Measurements from ENCODE around the gene TES.

Gene TES

DNA sequence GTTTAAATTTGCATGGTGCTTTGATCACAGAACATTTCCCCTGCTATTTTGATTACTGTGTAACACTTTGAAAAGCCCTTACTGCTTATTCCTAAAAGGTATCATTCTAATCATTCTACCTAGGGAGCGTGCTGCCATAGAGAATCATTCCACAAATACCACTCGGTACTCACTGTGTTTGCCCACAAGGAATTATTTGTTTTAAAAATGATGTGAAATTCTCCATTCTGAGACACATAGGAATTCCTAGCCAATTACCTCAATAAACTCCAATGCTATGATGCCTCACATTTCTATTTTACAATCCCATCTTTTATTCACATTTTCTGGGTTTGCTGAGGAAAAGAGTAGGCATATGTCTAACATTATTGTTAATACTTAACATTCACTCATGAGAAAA lies 16.2 kb upstream of the TES start:
- peak; percentile 87 for DNase-seq

DNA sequence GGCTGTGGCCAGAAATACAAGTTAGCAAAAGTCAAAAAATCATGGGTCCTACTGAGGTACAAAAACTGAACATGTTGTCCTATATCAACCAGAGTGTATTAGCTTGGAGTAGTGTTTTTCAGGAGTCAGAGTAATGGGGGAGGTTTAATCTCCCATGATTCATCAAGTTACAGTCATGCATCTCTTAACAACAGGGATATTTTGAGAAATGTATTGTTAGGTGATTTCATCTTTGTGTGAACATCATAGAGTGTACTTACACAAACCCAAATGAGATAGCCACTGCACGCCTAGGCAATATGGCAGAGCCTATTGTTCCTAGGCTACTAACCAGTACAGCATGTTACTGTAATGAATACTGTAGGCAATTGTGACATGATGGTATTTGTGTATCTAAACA lies 14.9 kb upstream of the TES start:
- peak; percentile 74 for DNase-seq

DNA sequence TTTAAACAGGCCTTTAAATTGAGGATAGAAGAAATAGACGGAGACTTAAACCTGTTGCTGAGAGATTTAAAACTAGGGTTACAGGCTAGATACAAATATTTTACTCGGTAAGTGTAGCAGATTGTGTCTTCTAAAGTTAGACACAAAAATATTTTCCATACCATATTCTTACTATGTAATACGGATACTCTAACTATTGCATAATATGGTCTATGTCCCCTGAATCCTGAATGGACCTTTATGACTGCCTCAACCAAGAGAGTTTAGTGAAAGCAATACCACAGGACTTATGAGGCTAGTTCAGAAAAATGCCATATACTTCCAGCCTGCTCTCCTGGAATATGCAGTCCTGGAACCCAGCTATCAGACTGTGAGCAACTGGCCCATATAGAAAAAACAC lies 13.4 kb upstream of the TES start:
- no peak for DNase-seq

DNA sequence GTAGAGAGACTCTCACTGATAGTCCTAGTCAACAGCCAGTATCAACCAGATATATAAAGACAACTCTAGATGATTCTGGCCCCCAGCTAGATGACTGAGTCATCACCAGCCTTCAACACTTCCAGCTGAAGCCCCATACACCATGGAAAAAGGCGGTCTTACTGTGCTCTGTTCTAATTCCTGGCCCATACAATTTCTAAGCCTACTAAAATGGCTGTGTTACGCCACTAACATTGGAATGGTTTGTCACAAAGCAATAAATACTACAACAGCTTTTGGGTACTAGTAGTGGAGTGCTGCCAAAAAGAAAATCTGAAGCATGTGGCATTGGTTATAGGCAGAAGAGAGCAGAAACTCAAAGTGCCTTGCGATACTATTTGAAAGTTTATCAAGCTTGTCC lies 13.0 kb upstream of the TES start:
- no peak for DNase-seq

DNA sequence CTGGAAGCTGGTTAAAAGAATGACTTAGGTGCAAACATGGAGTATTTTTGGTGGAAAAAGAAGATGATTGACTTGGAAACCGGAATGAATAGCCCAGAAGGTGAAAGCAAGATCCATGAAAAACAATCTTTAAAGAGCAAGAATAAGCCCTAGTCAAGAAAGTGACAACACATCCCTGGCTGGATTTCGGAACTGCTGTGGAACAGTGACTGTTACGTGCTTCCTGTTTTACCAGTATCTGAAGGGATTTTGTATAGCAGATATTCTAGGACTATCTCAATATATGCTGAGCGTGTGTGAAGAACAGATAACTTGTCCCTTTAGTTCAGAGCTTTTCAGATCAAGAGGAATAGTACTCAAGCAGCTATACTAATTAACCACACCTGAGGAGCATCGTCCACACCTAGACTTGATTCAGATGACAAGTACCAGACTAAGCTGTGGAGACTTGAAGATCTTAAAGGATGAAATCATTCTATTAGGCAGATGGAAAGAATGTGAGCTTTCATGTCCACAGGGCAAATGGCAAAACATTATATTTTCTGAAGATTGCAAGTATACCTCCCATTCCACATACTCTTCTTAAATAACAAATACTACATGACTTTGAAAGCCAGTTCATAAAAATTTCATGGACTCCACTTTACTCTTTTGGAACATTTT lies 11.5 kb upstream of the TES start:
- no peak for DNase-seq

DNA sequence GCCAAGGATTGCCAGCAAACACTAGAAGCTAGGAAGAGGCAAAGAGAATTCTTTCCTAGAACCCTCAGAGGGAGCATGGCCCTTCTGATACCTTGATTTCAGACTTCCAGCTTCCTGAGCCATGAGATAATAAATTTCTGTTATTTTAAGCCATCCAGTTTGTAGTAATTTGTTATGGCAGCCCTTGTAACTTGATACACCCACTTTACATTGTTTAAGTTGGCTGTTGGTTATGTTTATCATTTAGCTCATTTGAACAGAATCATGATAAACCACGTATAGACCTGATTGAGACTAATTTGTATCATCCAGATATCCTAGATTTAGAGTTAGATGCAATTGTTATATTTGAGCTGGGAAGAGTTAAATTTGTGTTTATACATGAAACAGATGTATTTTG lies 9.4 kb upstream of the TES start:
- DNase-seq: no peak

DNA sequence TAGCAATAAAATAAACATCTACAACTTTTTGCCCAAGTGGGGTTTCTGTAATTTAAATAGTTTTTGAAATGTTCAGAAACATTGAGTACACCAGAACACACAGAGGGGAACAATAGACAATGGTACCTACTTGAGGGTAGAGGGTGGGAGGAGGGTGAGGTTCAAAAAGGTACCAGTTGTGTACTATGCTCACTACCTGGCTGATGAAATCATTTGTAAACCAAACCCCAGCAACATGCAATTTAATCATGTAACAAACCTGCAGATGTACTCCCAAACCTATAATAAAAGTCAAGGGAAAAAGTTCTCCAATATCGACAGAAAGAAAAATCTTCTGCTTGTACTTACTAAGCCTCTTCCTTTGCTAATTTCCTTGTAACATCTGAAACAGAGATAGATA lies 4.2 kb upstream of the TES start:
- no peak for DNase-seq

DNA sequence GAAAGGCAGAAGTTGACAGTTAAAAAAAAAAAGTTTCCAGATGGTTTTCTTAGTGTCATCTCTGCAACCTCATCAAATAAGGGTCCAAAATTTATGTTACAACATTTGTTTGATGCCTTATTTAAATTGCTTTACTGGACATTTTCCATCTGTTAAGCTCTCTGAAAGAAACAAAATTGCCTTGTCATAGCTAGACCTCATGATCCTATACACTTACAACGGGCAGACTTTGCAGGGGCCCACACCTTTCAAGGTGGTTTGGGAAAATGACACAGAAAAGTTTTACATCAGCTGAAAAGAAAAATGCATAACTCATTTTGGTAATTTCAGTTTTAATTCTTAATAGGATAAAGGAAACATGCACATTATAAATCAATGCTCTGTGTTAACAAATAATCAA lies 1.4 kb upstream of the TES start:
- no peak for DNase-seq

DNA sequence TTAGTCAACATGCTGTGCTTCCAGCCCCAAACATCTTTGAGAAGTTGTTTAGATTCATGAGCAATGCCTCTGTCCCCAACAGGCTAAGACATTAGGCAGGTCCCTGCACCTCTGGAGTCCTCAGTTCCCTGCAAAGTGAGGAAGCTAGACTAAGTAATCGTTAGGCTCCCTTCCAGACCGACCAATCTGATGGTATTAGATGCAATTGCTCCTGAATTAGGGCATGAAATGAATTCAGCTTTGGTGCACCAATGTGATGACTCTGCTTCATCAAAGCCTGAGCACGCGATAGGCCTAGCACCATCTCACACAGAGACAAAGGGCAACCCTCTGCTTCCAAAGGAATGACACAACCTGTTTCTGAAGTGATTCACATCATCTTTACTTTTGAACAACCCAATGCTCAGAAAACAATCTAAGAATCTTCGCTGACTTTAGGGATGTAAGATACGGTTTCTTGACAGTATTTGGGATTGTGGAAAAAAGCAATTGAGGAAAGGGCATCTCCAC lies 723 bp upstream of the TES start:
- DNase-seq: no peak

DNA sequence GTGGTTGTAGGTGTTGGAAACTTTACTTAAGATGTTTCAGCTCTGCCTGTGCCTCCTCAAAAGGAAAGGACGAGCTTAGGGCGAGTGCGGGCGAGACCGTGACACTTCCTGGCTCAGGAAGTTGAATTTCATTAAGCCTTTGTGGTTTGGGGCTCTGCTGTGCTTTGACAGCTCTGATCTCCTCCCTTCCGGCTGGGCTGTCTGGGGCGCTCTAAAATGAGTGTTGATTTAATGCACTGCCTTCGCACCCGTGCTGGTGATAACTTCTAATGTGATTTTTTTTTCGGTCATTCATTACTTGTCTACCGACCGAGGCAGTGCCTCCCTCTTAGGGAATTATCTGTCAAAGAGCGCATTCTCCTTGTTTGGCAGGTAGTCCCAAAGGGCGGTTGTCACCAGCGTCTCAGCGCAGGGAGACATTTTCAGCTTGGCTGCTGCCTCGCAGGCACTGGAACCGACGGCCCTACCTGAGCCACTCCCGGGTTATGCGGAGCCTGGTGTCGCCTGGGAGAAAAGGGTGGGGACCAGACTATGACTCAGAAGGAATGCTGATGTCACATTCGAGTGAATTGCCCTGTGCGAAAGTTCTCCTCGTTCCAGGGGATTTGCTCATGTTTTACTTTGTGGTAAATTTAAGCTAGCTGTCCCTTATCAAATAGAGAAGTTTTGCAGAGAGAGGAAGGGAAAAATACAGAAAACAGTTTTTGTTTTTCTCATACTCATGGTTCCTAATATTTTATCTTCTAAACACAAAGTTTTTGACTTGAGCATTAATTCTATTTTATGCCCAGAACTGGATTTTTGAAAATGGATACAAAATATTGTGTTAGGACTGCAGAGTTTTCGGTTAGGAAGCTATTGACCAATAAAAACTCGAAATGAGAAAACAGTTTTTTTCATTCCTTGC lies 920 bp downstream of the TES start:
- DNase-seq: peak; percentile 70

DNA sequence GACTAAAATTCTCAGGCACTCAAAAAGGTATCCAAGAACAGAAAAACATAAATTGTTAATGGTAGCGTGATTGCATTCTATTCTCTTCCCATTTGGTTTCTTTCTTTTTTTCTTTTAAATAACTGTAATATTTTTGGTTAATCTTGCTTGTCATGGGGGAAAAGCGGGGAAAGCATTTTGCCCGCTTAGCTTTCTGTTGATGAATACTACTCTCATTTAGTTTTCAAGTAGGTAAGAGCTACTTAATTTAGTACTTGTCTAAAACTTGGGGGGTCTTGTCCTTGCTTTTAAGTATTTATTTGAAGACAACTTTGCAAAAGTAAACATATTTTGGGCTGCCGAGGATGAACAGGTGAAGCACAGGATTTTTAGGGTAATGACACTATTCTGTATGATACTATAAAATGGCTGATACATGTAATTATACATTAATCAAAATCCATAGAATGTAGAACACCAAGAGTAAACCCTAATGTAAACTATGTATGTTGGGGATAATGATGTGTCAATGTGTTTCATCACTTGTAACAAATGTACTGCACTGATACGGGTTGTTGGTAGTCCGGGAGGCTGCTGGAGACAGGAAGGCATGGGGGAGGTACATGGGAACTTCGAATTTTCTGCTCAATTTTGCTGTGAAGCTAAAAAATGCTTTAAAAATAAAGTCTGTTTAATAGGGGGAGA lies 1.7 kb downstream of the TES start:
- DNase-seq: no peak

DNA sequence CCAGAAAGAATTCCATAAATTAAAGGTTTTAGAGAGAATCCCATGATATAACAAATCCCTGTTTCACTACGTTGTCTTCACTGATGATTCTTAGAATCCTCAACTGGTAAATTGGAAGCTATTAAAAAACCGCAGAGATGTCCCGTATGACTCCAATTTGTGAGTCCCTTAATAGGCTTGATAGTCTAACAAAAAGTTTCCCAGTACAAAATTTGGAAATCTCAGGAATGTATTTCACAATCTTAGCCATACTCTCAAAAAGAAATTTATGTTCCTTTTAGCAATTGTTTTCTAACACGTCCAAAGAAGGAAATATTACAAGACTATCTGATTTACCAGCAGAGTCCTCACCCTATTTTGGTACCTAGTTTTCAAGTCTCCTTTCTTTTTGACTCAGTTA lies 2.5 kb downstream of the TES start:
- no peak for DNase-seq

DNA sequence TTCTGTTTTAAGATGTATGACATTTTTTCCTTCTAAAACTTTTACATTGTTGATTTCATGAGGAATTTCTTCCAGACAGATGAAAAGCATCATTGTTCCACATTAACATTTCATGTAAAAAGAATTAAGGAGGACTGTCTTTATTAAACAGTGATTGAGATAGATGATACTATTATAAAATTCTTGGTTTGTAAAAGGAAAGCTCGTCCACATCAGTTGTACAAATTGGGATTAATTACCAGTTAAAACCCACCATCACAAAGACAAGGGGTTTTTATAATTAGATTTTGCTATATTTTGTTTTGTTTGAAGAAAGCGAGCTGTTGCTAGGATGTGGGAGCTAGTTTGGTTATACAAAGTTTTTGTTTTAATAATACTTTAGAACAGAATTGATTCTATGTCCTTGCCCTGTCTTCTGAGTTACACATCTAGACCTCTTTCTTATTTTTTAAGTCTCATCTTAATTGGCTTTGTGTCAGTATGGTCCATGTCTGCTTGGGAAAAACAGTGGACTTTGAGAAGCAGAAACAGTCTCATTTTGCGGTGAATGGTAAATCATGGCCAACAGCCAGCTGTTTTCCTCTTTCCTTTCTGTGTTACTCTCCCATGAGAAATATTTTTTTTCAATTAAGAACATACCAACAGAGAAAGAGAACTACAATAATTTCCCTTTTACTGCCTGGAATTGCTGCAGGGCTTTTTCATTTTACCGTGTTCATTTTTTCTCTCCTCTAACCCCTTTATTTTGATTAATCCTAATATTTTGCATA lies 3.2 kb downstream of the TES start:
- DNase-seq: no peak

DNA sequence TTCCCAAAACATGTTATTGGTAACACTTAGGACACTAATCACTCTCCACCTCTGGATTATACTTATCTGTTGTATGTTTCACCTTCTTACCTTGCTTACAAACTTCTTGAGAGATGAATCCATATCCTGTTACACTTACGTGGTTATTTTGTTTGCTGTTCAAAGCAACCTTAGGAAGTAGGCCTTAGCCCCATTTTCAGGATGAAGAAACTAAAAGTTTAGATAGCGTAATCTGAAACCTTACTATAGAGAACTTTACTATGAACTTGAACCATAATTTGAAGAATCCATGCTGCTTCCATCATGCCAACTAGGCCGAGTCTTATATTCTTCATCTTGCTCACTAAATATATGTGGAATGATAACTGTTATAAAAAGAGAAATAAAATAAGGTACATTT lies 4.6 kb downstream of the TES start:
- DNase-seq: no peak

DNA sequence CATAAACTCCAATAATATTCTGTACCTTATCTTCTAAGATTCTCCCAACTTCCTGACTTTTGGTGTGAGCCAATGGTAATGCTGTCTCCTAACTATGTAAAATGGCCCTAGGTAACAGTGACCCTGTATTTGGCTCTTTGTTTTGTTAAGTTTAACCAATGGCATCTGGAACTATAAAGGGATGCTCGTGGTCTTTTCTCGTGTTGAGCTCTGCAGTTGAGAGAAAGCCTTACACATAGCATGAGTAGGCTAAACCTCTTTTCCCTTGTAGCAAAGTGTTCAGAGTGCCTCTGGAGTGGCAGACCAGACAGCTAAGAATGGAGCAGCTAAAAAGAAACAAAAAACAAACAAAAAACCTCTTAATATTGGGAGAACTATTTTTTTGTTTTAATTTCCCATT lies 5.2 kb downstream of the TES start:
- DNase-seq: no peak

DNA sequence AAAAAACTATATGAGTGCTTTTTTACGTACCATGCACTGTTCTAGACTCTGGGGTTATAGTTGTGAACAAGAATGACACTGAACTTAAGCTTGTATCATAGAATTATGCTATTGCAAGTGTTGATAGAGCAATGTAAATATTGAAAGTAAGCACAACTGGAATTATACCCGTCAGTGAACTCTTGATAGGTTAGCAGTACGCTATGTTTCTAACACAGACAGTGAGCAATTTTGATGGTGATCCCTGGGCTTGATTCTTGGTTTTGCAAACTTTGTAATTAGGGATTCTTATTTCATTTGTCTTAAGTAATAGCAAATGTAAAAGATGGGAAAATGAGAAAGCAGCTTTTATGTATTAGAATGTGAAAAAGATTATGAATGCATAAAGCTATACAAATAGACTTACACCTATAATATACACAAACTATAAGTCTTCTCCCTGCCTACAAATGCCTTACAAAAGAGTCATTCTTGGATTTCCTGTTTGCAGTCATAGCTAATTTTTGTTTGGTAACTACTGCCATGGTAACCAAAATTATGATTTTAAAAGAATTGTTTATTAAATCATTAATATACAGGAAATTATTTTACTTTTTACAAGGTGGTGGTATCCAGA lies 6.7 kb downstream of the TES start:
- no peak for DNase-seq

DNA sequence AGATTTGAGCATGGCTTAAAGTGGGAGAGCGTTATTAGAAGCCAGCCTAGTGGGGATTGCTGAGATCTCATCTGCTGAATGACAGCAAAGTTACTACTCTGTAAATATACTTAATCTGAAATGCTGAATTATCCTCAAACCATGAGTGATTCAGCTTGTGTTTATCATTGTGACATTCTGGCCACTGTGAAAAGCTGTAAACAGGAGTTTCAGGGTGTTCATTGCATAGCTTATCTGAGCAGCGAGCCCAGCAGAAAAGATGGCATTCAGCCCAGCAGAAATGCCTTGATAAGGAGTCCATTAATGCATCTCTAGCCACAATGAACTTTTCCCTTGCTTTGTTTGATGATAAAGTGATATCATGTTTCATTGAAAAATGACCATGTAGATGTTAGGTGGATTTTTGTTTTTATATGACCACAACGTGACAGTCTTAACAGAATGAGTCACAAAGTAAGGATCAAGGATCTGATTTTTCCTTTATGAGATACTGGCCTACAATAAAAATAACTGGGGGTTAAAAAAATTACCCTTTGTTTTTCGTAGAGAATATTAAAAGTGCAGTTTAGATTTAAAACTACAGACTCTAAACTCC lies 7.8 kb downstream of the TES start:
- DNase-seq: peak; percentile 79

DNA sequence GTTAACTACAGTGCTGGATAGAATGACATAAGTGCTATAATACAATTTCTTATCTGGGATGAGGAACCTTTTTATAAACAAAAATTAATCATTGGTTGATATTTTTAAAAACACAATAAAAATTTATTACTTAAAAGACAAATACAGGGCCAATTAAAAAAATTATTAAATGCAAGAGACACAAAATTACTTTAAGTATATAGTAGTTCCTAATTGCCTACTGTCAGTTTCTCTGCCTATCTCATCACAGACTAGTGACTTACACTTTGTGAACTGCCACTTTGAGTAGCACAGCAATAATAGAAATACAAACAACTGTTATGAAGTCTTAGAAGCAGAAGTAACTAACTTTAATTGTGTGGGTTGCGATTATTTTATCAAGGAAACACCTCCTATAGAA lies 8.4 kb downstream of the TES start:
- no peak for DNase-seq

DNA sequence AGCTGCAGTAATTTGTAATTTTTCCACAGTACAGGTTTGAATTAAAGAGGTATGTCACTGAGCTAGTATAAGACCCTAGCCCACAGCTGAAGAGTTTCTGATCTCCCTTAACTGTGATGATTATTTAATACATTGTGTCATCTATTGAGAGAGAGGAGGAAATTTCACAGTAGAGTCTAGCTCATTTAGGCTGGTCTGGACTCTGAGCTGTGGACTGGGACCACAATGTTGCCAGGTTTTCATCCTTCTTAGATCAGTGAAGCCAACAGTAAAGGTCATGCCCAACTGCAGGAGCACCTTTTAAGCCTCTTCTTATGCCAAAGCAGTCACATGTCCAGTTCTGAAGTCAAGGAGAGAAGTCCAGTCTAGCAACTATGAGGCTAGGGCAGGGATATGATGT lies 8.9 kb downstream of the TES start:
- no peak for DNase-seq

DNA sequence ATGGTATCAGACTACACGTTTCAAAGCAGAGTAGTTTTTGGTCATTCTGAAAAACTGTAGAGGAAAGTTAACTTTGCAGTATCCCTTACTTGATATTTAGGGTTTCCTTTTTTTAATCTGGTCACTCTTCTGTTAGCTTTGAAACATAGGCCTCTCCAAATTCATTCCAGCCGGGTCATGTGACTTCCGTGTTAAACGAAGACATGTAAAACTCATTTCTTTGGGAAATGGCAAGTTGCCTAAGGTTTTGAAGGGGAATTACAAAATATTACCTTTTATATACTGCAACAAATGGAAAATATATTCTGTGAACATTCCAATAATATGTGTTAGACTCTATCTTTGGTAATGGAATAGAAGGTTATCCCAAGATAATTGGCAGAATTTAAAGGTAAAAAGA lies 9.5 kb downstream of the TES start:
- no peak for DNase-seq

DNA sequence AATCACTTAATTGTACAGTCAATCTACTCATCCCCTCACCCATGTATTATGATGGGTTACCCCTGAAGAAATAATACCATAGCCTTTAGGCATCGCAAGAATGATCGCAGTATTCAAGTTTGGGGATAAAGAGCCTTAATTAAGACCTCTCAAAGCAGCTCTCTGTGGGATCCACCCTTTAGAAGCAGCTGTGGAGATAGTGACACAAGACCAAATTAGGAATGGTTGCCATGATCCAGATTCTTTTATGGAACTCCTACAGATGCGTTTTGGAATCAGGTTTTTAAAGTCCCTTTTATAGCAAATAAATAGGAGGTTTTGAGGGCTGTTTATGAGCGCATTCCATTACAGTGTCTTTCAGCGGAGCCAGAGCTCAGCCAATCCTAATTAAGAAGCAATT lies 12.2 kb downstream of the TES start:
- no peak for DNase-seq

DNA sequence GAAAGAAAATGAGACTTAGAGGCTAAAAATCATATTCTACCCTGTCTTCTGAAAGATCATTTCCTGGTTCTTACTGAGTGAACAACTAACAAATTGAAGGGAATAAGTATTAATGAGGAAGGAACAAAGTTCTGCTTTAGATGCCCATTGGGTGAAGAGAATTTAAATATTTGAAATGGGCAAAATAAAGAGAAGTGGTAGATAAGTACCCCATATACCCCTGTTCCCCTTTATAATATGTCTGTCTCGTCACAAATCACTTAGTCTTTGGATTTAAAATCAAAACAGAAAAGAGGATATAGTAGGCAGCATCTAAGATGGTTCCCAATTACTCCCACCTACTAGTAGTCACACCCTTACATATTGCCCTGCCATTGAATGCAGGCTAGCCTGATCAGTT lies 13.2 kb downstream of the TES start:
- DNase-seq: no peak
